GM18873 (cell line): ENCODE data around the gene DAB2IP.
"Not testable (repeated sequence)": the region's sequence is repeated elsewhere in the genome, so short reads cannot be mapped to it uniquely, and the experiment has no call there.

Experiments
- ATAC-seq: cut with Tn5 transposase; IDR thresholded peaks from one replicate; pipeline ENCODE4 v1.9.1; 2021; ENCODE audit warnings: mild to moderate bottlenecking, moderate library complexity, moderate number of reproducible peaks; ENCODE audit not compliant: unreplicated experiment, low FRiP score

Gene DAB2IP

DNA sequence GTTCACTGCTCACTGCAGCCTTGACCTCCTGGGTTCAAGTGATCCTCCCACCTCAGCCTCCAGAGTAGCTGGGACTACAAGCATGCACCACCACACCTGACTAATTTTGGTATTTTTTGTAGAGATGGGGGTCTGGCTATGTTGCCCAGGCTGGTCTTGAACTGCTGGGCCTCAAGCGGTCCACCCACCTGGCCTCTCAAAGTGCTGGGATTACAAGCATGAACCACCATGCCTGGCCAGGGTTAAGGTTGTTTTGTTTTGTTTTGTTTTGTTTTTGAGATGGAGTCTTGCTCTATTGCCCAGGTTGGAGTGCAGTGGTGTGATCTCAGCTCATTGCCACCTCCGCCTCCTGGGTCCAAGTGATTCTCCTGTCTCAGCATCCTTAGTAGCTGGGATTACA lies 28.0 kb upstream of the DAB2IP start:
- ATAC-seq = not testable (repeated sequence)

DNA sequence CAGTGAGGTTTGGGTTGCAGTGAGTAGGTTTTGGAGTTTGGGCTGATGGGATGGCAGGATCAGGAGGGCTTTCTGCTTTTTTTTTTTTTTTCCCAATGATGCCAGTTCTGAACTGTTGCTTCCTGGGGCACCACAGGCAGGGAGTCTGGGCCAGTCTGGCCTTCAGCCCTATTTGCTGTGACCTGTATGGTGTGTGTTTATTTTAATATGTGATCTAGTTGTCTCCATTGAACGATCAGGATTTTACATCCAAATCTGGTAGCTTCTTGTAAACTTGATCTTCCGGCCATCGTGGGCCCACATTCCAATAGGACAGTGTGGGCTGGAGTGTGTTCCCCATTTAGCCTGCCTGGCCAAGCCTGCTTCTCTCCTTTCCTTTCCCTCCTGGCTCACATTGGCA lies 25.8 kb upstream of the DAB2IP start:
- ATAC-seq = no peak

- ATAC-seq = no peak
These were observed 25.4 kb upstream of the DAB2IP start for GRCh38 chr9:121626012-121626411.

GRCh38 chr9:121627427-121627826 lies 24.0 kb upstream of the DAB2IP start:
- no peak for ATAC-seq

- no peak for ATAC-seq
These were observed 23.0 kb upstream of the DAB2IP start for GRCh38 chr9:121628401-121628800.

- ATAC-seq = no peak
These were observed 20.3 kb upstream of the DAB2IP start for GRCh38 chr9:121631115-121631514.

DNA sequence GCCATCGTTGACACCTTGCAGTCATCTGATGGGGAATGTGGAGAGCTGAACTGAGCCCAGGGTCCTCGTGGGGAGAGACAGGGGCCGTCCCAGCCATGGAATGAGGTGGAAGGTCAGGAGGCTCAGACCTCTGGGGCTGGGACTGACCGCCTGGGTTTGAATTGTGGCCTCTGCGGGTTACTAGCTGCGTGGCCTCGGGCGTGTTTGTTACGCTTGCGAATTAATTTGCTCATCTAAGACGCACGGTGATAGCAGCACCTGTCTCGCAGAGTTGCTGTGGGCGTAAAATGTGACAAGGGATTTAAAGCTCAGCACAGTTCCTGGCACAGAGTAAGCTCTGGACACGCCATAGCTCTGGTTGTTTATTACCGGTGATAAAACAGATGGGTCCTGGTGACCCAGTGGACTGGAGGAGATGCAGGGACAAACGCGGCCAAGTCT lies 19.4 kb upstream of the DAB2IP start:
- no peak for ATAC-seq

DNA sequence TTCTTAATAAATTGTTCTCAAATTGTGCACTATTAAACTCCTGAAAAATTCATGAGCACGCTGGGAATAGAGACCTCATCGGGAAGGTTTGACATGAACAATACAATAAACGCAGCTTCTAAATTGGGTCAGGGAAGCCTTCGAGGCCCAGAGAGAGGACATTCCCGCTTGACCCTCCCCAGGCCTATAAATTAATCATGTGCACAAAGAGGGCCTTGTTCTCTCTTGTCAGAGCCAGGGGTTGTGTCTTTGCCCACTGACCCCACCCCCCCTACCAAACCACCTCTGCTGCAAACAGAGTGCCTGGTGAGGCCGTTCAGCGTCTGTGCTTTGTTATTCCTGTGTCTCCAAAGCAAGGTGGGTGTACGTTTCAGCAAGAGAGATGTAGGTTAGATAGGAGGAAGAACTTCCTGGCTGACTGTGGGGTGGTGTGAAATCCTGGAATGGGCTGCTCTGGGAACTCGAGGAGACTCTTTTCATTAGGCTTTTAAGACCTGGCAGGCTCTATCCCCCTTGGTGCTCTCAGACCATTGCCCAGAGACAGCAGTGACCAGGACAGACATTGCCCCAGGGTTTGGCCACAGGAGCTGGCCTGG lies 18.2 kb upstream of the DAB2IP start:
- no peak for ATAC-seq

- no peak for ATAC-seq
These were observed 17.7 kb upstream of the DAB2IP start for GRCh38 chr9:121633736-121634135.

- no peak for ATAC-seq
These were observed 16.8 kb upstream of the DAB2IP start for GRCh38 chr9:121634329-121635261.

GRCh38 chr9:121635300-121635876 lies 16.0 kb upstream of the DAB2IP start:
- ATAC-seq = no peak

- ATAC-seq = no peak
These were observed 15.0 kb upstream of the DAB2IP start for GRCh38 chr9:121636341-121636865.

GRCh38 chr9:121636978-121637712 lies 14.3 kb upstream of the DAB2IP start:
- ATAC-seq = no peak

- ATAC-seq = no peak
These were observed 13.7 kb upstream of the DAB2IP start for GRCh38 chr9:121637713-121638220.

GRCh38 chr9:121638399-121638798 lies 13.0 kb upstream of the DAB2IP start:
- no peak for ATAC-seq

DNA sequence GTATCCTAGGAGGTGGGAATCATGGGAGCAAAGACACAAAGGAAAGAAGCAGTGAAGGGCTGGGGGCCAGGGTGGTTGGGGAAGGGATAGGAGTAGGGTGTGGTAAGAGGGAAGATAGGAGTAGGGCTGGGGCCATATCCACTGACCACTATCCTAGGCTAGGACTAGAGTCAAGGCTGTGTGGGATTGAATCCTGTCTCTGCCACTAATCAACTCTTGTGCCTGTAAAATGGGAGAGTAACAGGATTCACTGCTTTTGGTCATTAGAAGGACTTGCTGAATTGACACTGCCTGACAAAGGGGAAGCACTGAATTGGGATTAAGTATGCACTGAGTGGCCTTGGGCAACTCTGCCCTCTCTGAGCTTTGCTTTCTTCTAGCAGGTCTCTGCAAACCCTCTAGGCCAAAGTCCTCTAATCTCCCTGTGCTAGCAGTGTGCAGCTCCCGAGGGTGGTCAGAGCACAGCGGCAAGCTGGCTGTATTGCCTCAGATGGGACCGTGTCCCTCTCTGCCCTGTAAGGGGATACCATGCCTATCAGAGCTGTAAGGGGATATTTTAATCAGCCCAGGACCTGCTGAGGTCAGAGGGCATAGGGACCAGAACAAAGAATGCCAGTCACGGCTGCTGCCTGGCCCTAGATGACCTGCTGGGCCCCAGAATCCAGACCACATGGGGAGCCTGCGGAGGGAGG lies 12.4 kb upstream of the DAB2IP start:
- ATAC-seq = no peak

DNA sequence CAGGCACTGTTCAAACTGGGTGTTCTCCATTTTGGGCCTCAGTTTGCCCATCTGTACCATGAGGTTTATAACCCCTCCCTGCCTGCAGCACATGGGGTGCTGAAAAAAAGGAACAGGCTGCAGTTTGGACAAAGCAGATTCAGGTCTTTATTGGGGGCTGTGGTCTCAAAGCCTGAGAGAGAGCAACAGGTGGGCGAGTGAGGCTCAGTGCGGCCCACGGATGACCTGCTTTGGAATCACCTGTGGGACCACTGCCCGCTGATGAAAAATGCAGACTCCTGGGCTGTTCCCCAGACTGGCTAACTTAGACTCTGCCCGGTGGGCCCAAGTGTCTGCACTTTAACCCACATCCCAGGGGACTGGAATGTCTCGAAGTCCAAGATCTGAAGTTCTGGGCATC lies 11.8 kb upstream of the DAB2IP start:
- ATAC-seq = no peak

GRCh38 chr9:121640076-121640475 lies 11.4 kb upstream of the DAB2IP start:
- ATAC-seq = no peak

GRCh38 chr9:121640491-121641223 lies 10.8 kb upstream of the DAB2IP start:
- ATAC-seq = no peak
